ENCODE data around the gene MYOZ3.

The MYOZ3 gene

GRCh38 chr5:150672884-150673275 lies 11.8 kb downstream of the MYOZ3 start:
- ATAC-seq = no peak
- TF ChIP-seq ZFP30 (CRISPR knock-in tag; IDR thresholded peaks at IDR 0.05) = no peak
- TF ChIP-seq ZFP3 (CRISPR knock-in tag; IDR thresholded peaks at IDR 0.05) = no peak

- ATAC-seq = no peak
- 0 out of 2 replicates have a peak, but pooled peaks have one; percentile 5 for TF ChIP-seq ISL1 (CRISPR knock-in tag; IDR thresholded peaks at IDR 0.05)
- TF ChIP-seq ESRRG (CRISPR knock-in tag; IDR thresholded peaks at IDR 0.05) = no peak
Measured at GRCh38 chr5:150674341-150674821, 13.3 kb downstream of the MYOZ3 start.

- TF ChIP-seq ZNF565 (CRISPR knock-in tag; conservative IDR thresholded peaks at IDR 0.05; ENCODE audit: low read depth) (no peak), OSR1 (CRISPR knock-in tag; IDR thresholded peaks at IDR 0.05) (no peak), ZNF70 (CRISPR knock-in tag; IDR thresholded peaks at IDR 0.05) (no peak)
- no peak for ATAC-seq
Measured at GRCh38 chr5:150675069-150675468, 14.0 kb downstream of the MYOZ3 start.

GRCh38 chr5:150676578-150676977 lies 15.5 kb downstream of the MYOZ3 start:
- TF ChIP-seq CREB5 (CRISPR knock-in tag; IDR thresholded peaks at IDR 0.05; ENCODE audit: low read depth) (no peak), CSDC2 (CRISPR knock-in tag; IDR thresholded peaks at IDR 0.05) (no peak), CSRNP3 (CRISPR knock-in tag; IDR thresholded peaks at IDR 0.05) (no peak), ZC3H10 (CRISPR knock-in tag; IDR thresholded peaks at IDR 0.05) (no peak), TCF4 (CRISPR knock-in tag; IDR thresholded peaks at IDR 0.05; ENCODE audit: borderline replicate concordance) (no peak), ISL1 (CRISPR knock-in tag; IDR thresholded peaks at IDR 0.05) (no peak), ZFP3 (CRISPR knock-in tag; IDR thresholded peaks at IDR 0.05) (no peak), TSHZ2 (CRISPR knock-in tag; IDR thresholded peaks at IDR 0.05) (no peak), ESRRG (CRISPR knock-in tag; IDR thresholded peaks at IDR 0.05) (no peak), PATZ1 (CRISPR knock-in tag; IDR thresholded peaks at IDR 0.05; ENCODE audit: borderline replicate concordance) (no peak), POU6F1 (CRISPR knock-in tag; IDR thresholded peaks at IDR 0.05; ENCODE audit: borderline replicate concordance, low read depth) (no peak), PPARA (CRISPR knock-in tag; IDR thresholded peaks at IDR 0.05; ENCODE audit: borderline replicate concordance) (no peak), TOX (CRISPR knock-in tag; IDR thresholded peaks at IDR 0.05; ENCODE audit: borderline replicate concordance) (no peak), ZNF8 (CRISPR knock-in tag; IDR thresholded peaks at IDR 0.05) (no peak), GLIS3 (CRISPR knock-in tag; IDR thresholded peaks at IDR 0.05) (no peak), ZFP30 (CRISPR knock-in tag; IDR thresholded peaks at IDR 0.05) (no peak), ARNTL (CRISPR knock-in tag; IDR thresholded peaks at IDR 0.05; ENCODE audit: borderline replicate concordance, low read depth) (no peak)
- ATAC-seq = no peak

Data from SK-N-SH treated with all-trans-retinoic acid at 6 μM for 48 hours (cell line).